ENCODE data around the gene FGD2.

GRCh38 chr6:37038292-37039198 lies 33.1 kb downstream of the FGD2 start:
- TF ChIP-seq CTCF (IDR thresholded peaks at IDR 0.05): no peak
- TF ChIP-seq POLR2AphosphoS5 (IDR thresholded peaks at IDR 0.05): no peak

All from prostate gland (tissue), 2 donors.